Measurements from ENCODE around the gene ARMH1. TPM values are rescaled to one million over a fixed set of nuclear protein-coding genes. Genes with fewer than 3 reads are reported as not detected.

The ARMH1 gene
- total and polyA plus RNA-seq, 3 donors from 2014 or later: 17.4 to 42.9 (median 29.7) TPM

- Histone ChIP-seq H3K36me3 (ENCODE audit: low read depth, missing control alignments) (no peaks in the 10 kb centered on the region), H3K27me3 (no peaks in the 10 kb centered on the region), H3K9me3 (no peaks in the 10 kb centered on the region), H3K27ac (no peak overlapping the region), H3K4me3 (no peak overlapping the region), H3K4me1 (no peaks in the 10 kb centered on the region)
- TF ChIP-seq POLR2A (IDR thresholded peaks at IDR 0.05): no peak
- no peak for TF ChIP-seq CTCF (IDR thresholded peaks at IDR 0.05)
- DNase-seq: no peak
- 88 to 91% methylated on average over 6 of the region's 6 CpGs for WGBS, 2 donors
- intact Hi-C loops (cut with DNase I; ENCODE audit: low total_unique reads): no loop called here
Observed at GRCh38 chr1:44707112-44707881, 32.8 kb downstream of the ARMH1 start.

DNA sequence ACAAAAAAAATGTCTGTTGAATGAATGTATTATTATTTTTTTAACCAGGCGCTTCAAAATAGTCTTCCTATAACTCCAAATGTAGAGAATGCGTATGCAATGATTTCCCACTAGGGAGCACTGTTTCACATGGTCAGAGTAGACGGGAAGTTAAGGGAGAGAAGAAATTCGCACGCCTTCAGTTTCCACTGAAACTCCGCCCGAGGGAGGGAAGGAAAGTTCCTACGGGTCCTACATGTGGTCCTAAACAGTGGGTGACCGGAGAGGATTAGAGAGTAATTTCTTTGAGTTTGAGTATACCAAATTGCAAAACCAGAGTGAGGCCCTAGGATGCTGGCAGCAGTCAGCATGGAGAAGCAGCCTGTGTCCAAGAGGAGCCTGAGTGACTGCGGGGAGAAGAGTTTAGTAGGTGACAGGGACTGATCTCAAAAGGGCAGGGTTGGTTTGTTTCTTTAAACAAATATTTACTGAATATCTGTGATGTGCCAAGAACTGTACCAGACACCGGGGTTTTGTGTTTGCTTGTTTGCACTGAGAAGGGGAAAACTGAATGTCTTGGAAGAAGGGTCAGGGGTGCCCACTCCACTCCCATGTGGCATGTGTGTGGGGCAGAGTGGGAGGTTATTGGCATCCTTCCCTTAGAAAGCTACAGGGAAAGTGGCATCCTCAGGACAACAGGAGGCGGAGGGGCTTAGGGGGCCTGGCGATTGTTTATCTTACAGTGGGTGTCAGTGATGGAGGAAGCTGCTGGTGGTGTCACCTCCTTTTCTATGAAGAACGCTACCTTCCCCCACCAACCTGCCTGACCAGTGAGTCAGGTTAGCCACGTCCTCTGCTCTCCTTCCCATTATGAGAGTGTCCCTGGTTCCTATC lies 33.7 kb downstream of the ARMH1 start:
- Histone ChIP-seq H3K36me3 (ENCODE audit: low read depth, missing control alignments) (no peaks in the 10 kb centered on the region), H3K27me3 (no peaks in the 10 kb centered on the region), H3K27ac (no peak overlapping the region), H3K4me3 (no peak overlapping the region), H3K4me1 (no peaks in the 10 kb centered on the region), H3K9me3 (no peaks in the 10 kb centered on the region)
- intact Hi-C loops (cut with DNase I; ENCODE audit: low total_unique reads): no loop called here
- no peak for DNase-seq
- TF ChIP-seq CTCF (IDR thresholded peaks at IDR 0.05) (peak in 1 of 3 experiments; percentile 41), POLR2A (IDR thresholded peaks at IDR 0.05) (no peak)
- WGBS, 2 donors: 51 to 69% methylated on average over 15 of the region's 15 CpGs

- TF ChIP-seq CTCF (IDR thresholded peaks at IDR 0.05) (no peak), POLR2A (IDR thresholded peaks at IDR 0.05) (no peak)
- H3K27me3 ChIP-seq: no peaks in the 10 kb centered on the region
- 65 to 70% methylated on average over 6 of the region's 6 CpGs for WGBS, 2 donors
- H3K4me1 ChIP-seq: no peaks in the 10 kb centered on the region
- no peak for DNase-seq
- no peaks in the 10 kb centered on the region for H3K9me3 ChIP-seq
- no peaks in the 10 kb centered on the region for H3K36me3 ChIP-seq (ENCODE audit: low read depth, missing control alignments)
- intact Hi-C loops (cut with DNase I; ENCODE audit: low total_unique reads): no loop called here
- H3K4me3 ChIP-seq: no peak overlapping the region
- H3K27ac ChIP-seq: no peak overlapping the region
Observed at GRCh38 chr1:44713321-44713781, 38.8 kb downstream of the ARMH1 start.

- Histone ChIP-seq H3K27ac (no peak overlapping the region), H3K36me3 (ENCODE audit: low read depth, missing control alignments) (no peaks in the 10 kb centered on the region), H3K27me3 (no peaks in the 10 kb centered on the region), H3K4me1 (no peaks in the 10 kb centered on the region), H3K4me3 (no peak overlapping the region), H3K9me3 (no peaks in the 10 kb centered on the region)
- intact Hi-C loops (cut with DNase I; ENCODE audit: low total_unique reads): no loop called here
- WGBS, 2 donors: 81 to 88% methylated on average over 7 of the region's 7 CpGs
- no peak for DNase-seq
- TF ChIP-seq POLR2A (IDR thresholded peaks at IDR 0.05): no peak
- no peak for TF ChIP-seq CTCF (IDR thresholded peaks at IDR 0.05)
Observed at GRCh38 chr1:44714532-44714931, 40.0 kb downstream of the ARMH1 start.

All from testis (tissue), 3 donors.